Epidermal melanocyte (primary cell): ENCODE results near the gene PALLD.

Source experiments
- DNase-seq: peaks from one replicate; pipeline ENCODE4 v3.0.0; 2011; ENCODE audit warnings: low spot score; ENCODE audit not compliant: insufficient read length

Gene PALLD

DNA sequence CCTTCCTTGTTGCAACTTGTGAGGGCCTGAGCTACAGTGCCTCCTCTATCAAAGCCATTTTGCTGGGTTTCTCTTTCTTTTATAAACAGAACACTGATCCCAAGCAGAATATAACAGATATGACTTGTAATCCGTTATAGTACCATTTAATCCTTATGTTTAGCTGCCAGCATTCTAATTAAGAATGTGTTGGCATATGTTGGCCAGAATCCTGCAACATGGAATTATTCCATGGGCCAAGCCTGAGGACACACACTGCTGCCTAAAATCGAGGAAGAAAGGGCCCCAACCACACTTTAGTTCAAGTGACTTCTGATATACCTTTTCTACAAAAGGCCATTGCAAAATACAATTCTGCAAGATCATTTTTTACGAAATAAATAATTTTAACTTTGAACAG is 28.0 kb downstream of the PALLD start:
- no peak for DNase-seq

DNA sequence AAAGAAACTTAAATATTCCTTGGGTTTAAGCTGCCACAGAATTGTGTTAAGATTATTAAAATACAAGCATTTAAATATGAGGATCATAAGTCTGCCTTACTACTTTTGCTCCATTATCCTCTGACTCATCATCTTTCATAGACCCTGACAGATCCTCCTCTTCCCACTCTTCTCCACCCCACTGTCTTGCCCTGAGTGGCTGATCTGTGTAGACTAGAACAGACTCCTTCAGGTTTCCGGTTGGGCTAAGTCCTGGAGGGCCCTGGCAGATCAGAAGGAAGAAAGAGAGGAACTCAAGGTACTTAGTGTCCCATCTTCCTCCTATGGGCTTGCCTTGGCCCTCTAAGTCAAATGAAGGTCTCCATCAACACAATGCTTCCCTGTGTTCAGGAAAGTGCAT is 30.7 kb downstream of the PALLD start:
- DNase-seq: no peak

DNA sequence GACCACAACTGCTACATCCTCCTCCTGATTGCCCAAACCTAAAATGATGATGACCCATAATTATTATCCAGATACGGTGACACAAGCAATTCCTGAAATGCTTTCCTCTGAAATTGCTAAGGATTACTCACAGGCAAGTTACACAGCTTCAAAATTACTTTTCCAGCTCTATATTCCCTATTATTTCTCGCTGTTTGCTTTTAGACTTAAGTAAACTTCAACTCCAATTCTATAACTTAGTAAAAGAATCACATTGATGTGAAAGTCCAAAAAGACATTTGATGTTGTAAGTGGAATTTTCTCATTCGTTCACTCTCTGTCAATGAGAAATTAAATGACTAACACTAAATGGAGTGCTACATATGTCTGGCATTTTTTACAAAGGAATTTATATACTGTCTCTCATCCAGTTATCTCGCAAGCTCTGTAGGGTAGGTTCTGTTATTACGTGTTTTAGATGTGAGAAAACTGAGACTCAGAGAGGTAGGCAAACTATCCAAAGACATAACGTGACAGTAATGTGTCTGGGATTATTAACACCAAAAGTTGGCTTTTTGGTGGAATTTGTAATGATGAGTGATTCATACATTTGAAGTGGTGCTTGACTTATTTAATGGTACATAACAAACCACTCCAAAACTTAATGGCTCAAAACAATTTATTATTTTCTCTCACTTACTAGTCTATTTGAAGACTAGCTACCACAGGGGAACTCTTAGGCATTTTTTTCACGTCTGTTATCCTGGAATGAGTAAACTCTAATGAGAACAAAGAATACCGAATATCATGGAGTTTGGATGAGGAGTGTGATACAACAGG is 31.5 kb downstream of the PALLD start:
- DNase-seq: no peak

DNA sequence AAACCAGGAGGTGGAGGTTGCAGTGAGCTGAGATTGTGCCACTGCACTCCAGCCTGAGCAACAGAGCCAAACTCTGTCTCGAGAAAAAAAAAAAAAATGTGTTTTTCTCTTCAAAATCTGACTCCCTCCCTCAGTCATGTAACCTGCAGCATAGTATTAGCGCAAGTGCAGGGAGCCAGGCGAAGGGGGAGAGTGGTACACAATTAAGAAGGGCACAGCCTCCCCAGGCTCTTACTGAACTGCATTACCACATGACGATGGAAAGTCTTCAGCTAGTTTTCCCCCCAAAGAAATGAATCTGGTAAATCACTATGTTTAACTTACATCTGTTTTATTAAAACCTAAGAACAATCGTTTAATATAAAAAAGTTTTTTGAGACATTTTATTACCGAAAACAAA is 32.4 kb downstream of the PALLD start:
- DNase-seq: no peak

DNA sequence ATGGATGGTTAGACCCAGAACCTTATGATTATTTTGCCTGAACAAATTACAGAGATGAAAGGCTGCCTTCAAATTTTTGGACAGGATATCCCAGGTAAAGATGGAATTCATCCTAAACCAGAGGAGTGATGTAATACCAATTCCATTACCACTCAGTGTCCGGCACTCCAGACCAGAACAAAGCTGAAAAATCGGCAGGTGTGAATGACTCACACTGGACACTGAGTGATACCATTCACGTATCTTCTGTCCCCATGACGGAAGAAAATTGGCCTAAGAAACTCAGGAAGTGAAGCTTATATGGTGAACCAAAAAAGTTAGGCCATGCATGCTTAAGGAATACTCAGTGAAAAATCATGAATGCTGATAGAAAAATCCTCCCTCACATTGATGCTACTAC is 34.5 kb downstream of the PALLD start:
- no peak for DNase-seq

DNA sequence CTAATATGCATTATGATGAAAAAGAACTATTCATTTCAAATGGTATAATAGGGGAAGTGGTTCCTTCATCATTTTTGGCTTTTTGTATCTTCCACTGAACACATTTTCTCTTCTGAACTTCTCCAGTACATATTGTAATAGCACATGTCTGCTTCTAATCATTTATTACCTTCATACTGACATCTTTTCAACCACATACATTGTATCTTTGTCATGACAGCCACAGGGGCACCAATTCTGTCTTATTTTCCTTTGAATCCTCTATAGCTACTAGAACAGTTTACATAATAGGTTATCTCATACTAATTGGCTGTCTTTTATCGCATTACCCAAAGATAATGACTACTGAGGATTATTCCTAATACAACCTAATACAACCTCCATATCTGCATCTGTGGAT is 37.7 kb downstream of the PALLD start:
- DNase-seq: no peak

DNA sequence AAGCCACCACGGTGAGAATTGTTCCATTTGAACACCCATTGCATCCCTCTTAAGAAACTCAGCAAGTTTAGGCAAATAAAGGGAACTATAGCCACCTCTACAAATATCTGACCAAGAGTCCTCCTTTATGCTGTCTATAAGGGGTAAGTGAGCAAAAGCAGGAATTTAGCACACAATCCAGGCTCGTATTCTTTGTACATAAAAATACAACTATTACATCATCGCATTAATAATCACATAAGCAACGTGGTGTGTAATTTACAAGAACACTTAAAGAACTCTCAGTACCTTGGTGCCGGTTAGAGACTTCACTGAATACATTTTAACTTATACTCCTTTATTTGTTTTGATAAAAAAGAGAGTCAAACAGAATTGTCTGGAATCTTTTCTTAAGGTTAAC is 38.8 kb downstream of the PALLD start:
- DNase-seq: no peak

DNA sequence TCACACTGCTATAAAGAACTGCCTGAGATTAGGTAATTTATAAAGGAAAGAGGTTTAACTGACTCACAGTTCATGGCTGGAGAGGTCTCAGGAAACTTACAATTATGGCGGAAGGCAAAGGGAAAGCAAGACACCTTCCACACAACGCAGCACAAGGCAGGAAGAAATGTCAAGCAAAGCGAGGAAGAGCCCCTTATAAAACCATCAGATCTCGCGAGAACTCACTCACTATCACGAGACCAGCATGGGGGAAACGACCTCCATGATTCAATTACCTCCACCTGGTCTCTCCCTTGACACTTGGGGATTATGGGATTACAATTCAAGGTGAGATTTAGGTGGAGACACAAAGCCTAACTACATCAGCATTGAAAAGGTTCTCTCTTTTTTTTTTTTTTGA is 39.6 kb downstream of the PALLD start:
- DNase-seq: no peak

DNA sequence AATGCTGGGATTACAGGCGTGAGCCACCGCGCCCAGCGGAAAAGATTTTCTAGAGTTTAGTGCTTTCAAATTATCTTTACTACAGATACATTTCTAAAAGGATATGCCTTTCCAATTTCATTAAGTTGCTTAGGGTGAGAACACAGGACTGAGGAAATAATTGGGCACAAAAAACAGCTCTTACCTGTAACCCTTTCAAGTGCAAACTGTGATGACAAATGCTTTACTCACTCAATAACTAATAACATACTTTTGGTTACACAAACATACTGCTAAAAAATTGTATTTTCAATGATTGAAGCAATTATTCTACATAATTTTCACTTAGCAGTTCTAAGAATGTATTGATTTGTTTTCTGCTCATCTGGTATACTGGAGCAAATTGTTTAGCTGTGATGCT is 40.2 kb downstream of the PALLD start:
- DNase-seq: no peak

DNA sequence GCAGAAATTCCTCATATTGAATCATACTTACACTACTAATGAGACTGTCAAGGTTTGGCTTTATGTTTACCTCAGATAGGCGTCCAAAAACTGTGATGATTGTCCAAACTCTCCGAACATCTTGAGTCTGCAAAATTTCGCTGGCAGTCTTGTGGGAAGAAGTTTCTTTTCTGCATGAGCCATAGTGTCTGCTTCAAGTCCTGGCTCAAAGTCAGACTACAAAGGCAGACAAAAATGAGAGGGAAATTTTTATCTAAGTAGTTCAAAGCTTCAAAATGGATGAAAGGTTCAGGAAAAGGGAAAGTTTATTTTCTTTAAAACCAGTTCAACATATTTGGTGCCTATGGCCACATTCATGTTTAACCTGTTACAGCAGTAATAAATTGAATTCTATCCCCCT is 40.7 kb downstream of the PALLD start:
- DNase-seq: no peak

DNA sequence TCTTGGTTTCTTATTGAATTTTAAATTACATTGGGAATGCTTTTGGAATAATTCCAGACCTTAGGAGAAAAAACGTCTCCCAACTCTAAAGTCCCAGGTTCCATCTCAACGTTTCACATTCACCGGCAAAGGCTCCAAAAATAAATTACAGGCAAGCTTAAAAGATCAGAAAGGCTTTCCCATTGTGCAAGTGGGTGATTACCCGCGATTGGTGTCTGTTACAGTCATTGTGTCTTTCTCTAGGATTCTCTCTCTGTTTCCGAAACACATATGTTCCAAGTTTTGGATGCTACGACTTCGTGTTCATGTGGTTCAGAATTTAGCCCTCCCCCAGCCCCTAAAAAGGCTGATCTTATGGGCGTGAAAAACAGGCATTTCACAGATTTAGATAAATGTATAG is 41.8 kb downstream of the PALLD start:
- DNase-seq: no peak

DNA sequence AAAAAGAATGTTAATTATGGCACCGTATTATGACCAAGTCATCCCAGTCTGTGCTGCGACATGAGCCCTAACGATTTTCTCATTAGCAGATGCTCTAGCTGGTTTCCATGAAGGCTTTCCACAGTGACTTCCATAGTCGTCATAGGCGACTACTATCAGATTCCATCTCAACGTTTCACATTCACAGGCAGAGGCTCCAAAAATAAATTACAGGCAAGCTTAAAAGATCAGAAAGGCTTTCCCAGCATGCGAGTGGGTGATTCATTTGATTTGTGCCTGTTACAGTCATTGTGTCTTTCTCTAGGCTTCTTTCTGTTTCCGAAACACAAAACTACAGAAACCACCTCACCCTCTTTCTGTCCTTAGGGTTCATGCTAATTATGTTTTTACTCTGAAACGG is 43.2 kb downstream of the PALLD start:
- no peak for DNase-seq

DNA sequence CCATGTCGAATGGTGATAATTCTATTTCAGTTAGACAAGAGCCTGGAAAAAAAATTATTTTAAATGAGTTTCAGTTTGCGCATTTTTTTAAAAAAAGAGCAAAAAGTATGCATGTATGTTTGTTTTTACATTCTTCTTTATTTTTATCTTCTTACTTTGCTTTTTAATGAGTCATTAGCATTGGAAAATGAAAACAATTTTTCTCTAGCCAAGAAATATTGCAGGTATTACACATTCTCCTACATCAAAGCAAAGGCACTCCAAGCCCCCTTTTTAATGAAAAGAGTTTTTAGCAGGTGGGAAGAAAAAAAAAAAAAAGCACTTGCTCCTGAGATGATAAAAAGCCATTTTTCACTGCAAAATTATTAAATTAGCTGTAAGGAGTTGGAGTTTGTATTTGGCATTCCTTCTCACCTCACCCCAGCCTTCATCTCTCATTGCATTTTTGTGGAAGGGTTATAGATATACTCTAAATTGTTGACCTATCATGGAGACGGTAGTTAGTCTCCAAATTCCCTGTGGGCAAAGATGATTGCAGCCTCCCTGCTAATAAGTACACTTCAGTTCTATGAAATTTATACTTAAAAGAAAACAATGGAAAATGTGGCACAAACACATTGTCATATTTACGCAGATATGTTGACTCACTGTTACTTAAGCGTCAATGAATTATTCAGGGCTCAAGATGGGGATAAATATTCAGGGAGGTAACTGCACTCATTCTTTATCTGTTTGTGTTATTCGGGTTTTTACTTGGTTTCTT is 43.8 kb downstream of the PALLD start:
- DNase-seq: no peak

DNA sequence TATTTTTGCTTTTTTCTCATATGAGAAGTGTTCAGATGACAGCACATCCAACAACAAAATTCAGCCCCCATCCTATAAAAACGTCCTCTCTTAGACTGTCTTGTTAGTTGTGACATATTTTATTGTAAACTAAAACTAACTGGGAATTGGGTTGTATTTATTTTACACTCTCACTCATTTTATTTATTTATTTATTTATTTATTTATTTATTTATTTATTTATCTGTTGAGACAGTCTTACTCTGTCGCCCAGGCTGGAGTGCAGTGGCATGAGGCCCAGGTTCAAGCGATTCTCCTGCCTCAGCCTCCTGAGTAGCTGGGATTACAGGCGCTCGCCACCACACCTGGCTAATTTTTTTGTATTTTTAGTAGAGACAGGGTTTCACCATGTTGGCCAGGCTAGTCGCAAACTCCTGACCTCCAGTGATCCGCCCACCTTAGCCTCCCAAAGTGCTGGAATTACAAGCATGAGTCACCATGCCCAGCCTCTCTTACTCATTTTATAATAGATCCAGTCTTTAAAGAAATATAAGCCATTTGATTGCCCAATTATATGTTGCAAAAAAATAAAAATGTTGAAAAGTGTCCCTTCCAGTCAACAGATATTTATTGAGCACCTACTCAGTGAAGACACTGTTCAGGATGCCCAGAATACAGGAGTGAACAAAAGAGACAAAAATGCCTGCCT is 44.6 kb downstream of the PALLD start:
- DNase-seq: no peak

DNA sequence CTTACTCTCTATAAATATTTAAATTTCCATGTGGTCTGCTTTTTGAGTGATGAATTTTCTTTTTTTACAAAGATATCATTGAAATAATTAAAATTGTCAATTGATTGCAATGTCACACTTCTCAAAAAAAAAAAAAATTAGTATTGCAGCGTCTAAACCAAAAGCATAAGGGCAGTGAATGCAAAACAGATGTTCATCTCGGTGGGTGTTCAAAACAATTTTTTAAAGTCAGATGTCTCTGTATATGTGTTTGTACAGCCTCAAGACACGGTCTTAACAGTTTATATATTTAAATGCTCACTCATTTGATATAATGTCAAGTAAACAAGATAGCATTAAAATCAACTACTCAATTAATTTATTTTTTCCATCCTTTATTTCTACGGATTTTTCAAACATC is 52.3 kb downstream of the PALLD start:
- no peak for DNase-seq

DNA sequence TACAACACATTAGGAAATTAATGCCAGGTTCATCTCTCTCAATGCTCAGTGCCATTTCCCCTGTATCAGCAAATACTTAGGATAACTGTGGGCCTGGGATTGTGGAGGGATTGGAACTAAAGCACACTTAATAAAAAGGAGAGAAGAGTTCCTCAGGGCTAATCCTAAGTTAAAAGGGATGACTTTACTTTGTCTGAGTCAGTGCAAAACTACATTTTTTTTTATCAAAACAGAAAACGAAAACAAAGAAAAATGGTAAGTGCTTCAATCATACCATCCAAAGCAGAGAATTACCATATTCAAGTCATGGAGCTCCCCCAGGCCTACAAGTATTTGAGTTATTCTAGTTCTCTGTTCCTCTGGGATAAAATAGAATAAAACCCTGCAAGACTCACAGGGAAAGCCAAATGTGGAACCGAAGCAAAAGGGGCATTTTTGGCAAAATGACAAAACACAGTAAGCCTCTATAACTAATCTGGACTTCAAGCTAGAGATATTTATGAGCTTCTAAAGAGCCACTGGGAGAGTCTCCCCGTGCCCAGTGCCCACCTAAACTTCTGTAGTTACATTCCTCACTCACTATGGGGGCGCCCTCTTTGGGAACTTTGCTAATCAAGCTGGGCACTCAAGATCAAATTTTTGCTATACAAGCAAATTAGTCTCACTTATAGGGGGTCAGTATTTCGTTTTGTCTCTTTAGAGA is 53.4 kb downstream of the PALLD start:
- DNase-seq: no peak

DNA sequence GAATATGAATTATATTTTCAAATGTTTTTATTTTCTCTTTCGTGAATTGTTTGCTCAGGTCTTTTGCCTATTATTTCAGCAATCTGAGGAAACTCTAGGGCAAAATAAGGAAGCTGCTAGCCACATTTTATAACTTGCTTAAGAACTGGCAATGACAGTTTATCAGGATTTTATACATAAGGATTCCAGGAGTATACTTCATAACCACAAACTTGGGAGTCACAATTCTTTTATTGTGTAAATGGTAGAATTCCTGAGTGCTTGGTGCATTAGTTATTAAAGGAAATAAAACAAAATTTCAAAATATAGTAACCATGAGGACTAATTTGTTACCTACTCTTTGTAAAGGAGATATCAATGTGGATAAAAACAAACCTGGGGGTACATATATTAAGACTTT is 54.4 kb downstream of the PALLD start:
- no peak for DNase-seq

DNA sequence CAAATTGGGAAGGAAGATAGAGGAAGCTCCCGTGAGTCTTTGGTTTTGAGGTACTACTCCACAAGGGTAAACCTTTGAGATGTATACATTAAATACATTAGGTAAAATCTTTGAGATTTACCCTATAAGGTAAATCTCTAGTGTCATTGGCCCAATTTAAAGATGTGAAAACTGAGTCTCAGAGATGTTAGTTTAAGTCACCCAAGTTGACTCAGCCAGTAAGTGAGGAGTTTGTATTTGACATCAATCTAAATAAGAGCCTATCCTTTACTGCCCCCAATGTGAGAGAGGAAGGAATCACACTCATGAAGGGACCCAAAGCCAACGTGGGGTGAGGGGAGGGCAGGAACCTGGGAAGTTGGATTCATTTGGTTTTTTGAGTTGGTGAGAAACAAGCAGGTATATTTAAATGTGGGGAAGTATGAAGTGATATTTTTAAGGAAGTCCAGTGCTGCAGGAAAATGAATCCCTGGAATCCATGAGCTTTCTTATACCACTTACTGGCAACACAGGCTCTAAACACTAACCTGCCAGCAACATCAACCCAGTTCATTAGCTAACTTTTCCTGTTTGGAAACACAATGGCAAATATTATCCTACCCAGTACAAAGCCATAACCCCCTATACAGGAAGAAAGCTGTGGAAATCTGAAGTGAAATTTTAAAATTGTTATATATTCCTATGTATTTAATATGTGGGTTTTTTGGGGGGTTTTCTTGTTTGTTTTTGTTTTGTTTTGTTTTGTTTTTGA is 55.3 kb downstream of the PALLD start:
- DNase-seq: no peak

DNA sequence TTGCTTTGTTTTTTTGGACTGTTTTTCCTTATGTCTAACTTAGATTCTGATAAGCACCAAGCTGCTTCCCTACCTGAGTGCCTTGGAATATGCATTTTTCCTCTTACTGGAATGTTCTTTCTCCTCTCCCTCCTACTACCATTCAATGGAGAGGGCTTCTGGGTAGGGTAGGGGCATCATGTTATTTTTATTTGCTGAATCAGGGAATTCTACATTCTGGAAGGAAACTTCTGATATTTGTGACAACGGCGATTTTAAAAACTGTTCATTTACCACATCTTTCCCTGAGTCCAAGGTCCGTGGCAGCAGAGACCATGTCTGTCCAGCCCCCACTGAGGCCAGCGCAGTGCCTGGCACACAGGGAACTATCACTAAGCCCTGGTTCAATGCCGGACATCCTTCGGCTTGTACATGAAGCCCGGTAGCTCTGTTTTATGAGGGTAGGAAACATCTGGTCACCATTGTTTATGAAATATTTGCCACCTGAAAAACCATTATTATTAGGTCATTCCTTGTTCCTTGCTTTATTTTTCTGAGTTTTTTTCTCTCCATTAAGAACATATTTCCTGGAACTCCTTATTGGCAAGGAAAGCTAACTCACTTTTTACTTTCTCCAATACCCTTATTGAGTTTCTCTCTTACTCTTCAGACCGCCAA is 57.0 kb downstream of the PALLD start:
- no peak for DNase-seq

DNA sequence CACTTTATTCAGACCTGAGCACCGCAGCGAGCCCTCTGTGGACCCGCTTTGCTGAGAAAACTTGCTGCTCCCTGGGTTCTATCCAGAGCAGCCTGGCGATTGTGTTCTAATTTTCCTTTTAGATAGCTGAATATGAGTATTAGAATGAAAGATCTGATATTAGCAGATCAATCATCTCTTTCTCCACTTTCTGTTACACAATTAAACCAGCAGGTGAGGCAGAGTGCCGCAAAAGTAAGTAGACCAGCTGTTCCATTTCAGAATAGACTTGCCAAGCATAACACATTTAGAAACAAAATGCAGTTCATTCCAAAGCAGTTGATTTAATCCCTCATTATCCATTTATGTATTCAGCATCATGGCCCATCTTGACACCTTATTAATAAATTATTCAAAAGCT is 58.6 kb downstream of the PALLD start:
- no peak for DNase-seq

DNA sequence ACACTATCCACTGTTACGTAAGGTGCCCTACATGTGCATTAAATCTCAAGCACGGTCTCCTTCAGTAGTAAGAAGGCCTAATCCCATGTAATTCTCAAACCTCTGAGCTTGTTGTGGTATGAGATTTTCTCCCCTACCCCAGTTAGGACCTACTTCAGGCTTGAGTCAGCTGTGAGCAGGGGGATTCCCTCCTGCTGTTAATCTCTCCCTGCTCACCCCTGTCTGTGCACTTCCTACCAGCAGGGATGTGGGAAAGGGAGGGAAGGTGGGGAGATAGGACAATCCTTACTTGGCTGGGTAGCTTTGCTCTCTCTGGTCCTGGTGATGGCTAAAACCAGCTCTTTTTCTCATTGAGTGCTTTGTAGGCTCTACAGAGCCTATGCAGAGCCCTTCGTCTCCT is 60.8 kb downstream of the PALLD start:
- DNase-seq: no peak
